Activated CD4-positive, CD25-positive, alpha-beta regulatory T cell (primary cell): ENCODE measurements around the gene SYNDIG1L.

Source experiments
- DNase-seq, 4 experiments: peaks; one replicate each; lab custom pipeline; 2025; lab: John Stamatoyannopoulos, UW

The SYNDIG1L gene

DNA sequence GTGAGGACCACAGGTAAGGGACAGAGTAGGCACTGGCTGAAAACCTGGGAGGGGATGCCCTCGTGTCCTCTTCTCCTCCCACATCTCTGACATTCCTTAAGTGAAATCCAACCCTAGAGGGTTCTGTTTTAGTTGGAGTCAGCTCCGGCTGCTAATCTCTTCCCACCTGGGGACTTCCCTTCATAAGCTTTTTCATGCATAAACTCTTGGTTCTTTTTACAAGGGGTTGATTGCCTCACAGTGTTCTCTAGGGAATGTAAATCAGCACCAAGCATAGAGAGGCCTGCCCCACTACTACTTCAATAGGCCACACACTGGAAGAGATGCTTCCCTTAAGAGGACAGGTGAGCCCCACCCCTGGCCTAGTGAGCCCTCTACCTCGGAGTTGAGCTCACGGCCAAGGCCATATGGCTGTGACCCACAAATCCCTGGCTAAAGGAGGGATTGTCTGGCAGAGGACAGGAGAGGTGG is 3.2 kb upstream of the SYNDIG1L start:
- DNase-seq = no peak

GRCh38 chr14:74427651-74428050 is 1.6 kb upstream of the SYNDIG1L start:
- DNase-seq = no peak

- peak in 2 of 4 experiments; percentile 9 to 20 for DNase-seq
These were observed 347 bp downstream of the SYNDIG1L start for GRCh38 chr14:74425525-74426201.

GRCh38 chr14:74424606-74425005 is 1.4 kb downstream of the SYNDIG1L start:
- DNase-seq = no peak

GRCh38 chr14:74423246-74423645 is 2.8 kb downstream of the SYNDIG1L start:
- no peak for DNase-seq

DNA sequence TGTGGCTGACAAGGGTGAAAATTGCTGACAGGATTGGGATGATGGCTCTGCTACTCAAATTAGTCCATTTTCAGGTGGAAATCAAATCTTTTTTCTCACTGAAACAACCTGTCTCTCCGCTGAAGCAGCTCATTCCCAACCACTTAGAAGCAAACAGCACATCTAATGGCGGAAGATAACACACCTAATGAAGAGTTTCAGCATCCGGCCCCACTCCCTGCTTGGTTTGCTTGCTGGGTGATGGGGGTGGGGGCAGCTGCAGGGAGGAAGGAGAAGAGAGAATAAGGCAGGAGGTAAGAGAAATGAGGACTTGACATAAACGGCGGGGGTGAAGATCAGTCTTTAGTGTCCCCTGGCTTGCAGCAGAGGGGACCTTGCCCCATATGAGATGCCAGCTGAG is 4.0 kb downstream of the SYNDIG1L start:
- no peak for DNase-seq

- DNase-seq = no peak
These were observed 6.9 kb downstream of the SYNDIG1L start for GRCh38 chr14:74419086-74419485.

DNA sequence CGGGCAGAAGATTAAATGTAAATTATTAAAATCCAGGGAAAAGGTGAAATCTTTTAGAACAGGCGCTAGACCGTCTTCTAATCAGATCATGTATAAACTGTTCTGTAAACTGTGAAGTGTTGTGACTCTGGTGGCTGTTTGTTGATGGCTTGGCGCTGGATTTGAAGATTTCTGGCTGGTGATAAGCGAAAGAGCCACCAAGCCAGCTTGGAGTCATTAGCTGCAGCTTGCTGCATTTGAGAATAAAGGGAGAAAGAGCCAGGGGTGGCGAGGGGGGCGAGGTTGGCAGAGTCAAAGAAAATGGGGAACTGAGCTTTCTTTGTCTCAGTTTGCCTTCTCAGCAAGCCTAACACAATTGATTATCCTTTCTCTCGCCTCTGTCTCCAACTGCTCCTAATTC is 8.0 kb downstream of the SYNDIG1L start:
- DNase-seq = no peak

GRCh38 chr14:74417611-74418010 is 8.4 kb downstream of the SYNDIG1L start:
- DNase-seq = no peak

DNA sequence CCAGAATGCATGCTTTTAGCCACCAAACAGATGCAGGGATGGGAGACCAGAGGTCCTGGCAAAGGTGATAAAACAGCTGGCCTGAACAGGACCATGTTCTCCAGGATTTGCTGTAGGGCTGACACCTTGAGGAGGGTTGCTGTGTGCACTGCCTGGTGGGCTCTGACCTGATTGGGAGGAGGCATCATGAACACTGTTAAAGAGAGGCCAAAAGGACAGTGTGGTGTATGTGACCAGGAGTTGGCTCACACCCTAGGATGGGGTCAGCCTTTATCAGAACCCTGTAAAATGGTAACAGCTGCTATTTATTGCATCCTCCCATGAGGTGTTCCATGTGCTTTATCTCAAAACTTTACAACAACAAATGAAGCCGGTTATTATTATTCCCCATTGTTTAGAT is 8.8 kb downstream of the SYNDIG1L start:
- DNase-seq = no peak

DNA sequence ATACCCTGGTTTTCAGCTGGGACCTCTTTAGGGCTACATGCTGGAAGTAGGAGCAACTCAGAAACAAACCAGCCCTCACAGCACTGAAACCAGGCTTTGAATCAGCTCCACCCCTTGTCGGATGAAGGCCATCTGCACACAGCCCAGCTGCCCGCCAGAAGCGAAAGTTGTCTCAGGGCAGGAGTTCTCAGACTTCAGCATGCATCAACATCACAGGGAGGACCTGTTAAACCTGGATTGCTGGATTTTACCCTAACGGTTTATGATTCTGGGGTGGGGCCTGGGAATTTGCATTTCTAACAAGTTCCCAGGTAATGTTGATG is 10.9 kb downstream of the SYNDIG1L start:
- DNase-seq = no peak

DNA sequence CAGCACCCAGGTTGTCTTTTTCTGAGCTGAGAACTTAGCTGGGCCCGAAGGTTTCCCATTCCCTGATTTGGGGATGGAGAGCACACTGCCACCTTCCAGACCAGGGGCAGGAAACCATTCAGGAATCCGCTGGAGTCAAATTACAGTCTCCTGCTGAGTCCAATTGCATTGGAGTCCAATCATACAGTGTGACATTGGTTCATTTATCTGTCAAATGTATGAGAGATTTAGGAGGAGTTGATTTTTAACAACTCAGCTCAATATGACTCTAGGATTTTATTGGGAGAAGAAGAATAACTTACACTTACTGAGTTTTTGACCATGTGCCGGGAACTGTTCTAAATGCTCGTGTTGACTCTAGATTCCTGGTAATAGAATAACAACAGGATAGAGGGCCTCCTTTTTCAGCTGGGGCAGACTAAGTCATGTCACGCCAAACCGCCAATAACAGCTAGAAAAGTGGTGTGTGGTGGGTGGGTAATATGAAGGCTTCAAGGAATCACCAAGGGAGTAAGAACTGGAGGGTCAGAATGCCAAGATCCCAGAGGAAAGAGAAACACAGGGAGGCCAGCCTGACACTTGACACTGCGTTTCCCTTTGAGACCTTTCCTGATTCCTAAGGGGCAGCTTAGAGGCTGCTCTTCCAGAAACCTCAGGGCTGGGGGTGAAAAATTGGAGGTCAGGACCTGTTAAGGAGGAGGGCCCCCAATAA is 11.5 kb downstream of the SYNDIG1L start:
- no peak for DNase-seq

- no peak for DNase-seq
These were observed 12.4 kb downstream of the SYNDIG1L start for GRCh38 chr14:74413627-74414026.

- no peak for DNase-seq
These were observed 13.3 kb downstream of the SYNDIG1L start for GRCh38 chr14:74412753-74413152.

- DNase-seq = no peak
These were observed 14.3 kb downstream of the SYNDIG1L start for GRCh38 chr14:74411671-74412070.

- DNase-seq = no peak
These were observed 16.6 kb downstream of the SYNDIG1L start for GRCh38 chr14:74409441-74409840.

- no peak for DNase-seq
These were observed 17.1 kb downstream of the SYNDIG1L start for GRCh38 chr14:74408870-74409269.

GRCh38 chr14:74407801-74408154 is 18.2 kb downstream of the SYNDIG1L start:
- no peak for DNase-seq

GRCh38 chr14:74407021-74407800 is 18.8 kb downstream of the SYNDIG1L start:
- no peak for DNase-seq

- DNase-seq = no peak
These were observed 20.3 kb downstream of the SYNDIG1L start for GRCh38 chr14:74405663-74406062.

GRCh38 chr14:74404435-74404834 is 21.6 kb downstream of the SYNDIG1L start:
- DNase-seq = no peak

GRCh38 chr14:74403619-74404417 is 22.2 kb downstream of the SYNDIG1L start:
- DNase-seq = no peak
